Large intestine (tissue), 3 donors: ENCODE data around the gene ATP13A4. TPM values are rescaled to one million over a fixed set of nuclear protein-coding genes. Genes with fewer than 3 reads are reported as not detected.

ENCODE experiments used
- DNase-seq, 2 donors: peaks; one replicate each; pipeline versions ENCODE4 v3.0.0 to v3.0.0-alpha.2; 2013
- H3K27ac ChIP-seq: one replicate; pipeline ENCODE4 v1.5.1; 2013; ENCODE audit warnings: low read length
- H3K27me3 ChIP-seq: 2 replicates; pipeline ENCODE4 v1.6.1; 2013; ENCODE audit warnings: low read length; ENCODE audit not compliant: control insufficient read depth, insufficient read depth
- H3K36me3 ChIP-seq: 2 replicates; pipeline ENCODE4 v1.6.1; 2013; ENCODE audit warnings: low read length; ENCODE audit not compliant: control insufficient read depth, insufficient read depth
- H3K4me1 ChIP-seq: one replicate; pipeline ENCODE4 v1.6.1; 2013; ENCODE audit warnings: low read length; ENCODE audit not compliant: control insufficient read depth, insufficient read depth
- H3K4me3 ChIP-seq: one replicate; pipeline ENCODE4 v1.5.1; 2013; ENCODE audit warnings: low read length
- H3K9me3 ChIP-seq: one replicate; pipeline ENCODE4 v1.6.1; 2013; ENCODE audit warnings: mild to moderate bottlenecking, low read depth, low read length, moderate library complexity; ENCODE audit not compliant: control insufficient read depth
- WGBS: methylation state at CpG from one replicate; pipeline ENCODE4 v1.1.5; 2013; ENCODE audit warnings: low lambda C conversion rate; ENCODE audit not compliant: insufficient coverage; 5-methylcytosine and 5-hydroxymethylcytosine counted together
- polyA plus RNA-seq: library from polyadenylated mRNA; unstranded; fragments of 120-200 nt; gene quantifications from one replicate; pipeline ENCODE4 v1.2.1, GENCODE V29; 2013

The ATP13A4 gene
- polyA plus RNA-seq, 1 donor = 15.6 TPM

DNA sequence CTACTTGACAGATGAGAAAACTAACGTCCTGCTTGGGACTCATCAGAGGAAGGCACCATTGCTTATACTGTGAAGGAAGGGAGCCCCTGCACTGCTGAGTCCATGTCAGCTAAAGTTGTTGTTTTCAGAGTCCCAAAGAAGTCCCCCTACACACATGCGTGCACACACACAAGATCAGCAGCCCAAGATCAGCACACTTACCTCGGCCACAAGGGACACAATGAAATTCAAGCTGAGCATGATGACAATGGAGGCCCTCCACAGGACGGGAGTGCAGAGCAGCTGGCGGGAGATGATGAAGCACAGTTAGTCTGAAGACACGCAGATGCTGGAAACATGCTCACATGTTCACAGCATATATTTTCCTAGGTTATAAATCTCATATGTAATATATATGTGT lies 147.6 kb downstream of the ATP13A4 start:
- no peak overlapping the region for H3K27ac ChIP-seq
- H3K4me1 ChIP-seq = no peaks in the 10 kb centered on the region
- DNase-seq = no peak
- H3K9me3 ChIP-seq = no peaks in the 10 kb centered on the region
- H3K27me3 ChIP-seq = no peaks in the 10 kb centered on the region
- H3K4me3 ChIP-seq = no peak overlapping the region
- peaks cover 5% of the 10 kb centered on the region for H3K36me3 ChIP-seq
- WGBS = no CpG with 5 or more reads among the region's 6 CpGs

DNA sequence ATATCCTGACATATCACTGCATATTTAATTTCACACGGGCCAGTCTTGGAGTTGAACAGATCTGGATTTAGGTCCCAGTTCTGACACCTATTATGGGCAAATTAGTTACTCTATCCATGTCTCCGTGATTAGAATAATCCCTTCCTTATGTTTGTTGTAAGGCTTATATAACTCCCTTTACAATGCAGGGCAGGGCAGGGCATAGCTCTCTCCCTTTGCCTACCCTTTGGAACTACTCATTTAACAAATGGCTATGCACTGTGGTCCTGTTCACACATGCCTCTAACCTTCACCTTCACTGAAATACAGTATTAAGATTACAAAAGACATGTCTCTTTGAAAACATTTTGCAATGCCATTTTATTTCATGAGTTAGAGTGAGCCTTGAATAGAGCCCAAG lies 151.4 kb downstream of the ATP13A4 start:
- no peaks in the 10 kb centered on the region for H3K27me3 ChIP-seq
- H3K36me3 ChIP-seq = peaks cover 2% of the 10 kb centered on the region
- H3K4me1 ChIP-seq = no peaks in the 10 kb centered on the region
- H3K27ac ChIP-seq = no peak overlapping the region
- no peaks in the 10 kb centered on the region for H3K9me3 ChIP-seq
- DNase-seq = no peak
- H3K4me3 ChIP-seq = no peak overlapping the region
- no CpG with 5 or more reads among the region's 2 CpGs for WGBS

DNA sequence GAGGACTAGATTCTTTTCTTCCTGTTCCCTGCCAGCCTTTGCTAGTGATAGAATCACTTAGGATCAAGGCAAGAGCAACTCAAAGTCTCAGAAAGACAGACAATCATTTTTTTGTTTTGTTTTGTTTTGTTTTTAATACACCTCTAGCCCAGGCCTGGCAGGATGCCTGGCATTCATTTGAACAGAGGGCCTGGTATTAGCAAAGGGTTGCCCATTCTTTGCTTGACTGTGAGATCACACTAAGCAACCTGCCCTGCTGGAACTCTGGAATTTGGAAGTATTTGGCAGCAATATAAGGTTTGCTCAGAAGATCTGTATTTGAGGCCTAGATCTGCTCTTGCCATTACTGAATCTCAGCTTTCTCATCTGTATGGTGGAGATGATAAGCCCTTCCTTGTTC lies 154.4 kb downstream of the ATP13A4 start:
- no peak for DNase-seq
- Histone ChIP-seq H3K4me3 (no peak overlapping the region), H3K4me1 (no peaks in the 10 kb centered on the region), H3K9me3 (no peaks in the 10 kb centered on the region), H3K27me3 (no peaks in the 10 kb centered on the region), H3K27ac (no peak overlapping the region), H3K36me3 (no peaks in the 10 kb centered on the region)

DNA sequence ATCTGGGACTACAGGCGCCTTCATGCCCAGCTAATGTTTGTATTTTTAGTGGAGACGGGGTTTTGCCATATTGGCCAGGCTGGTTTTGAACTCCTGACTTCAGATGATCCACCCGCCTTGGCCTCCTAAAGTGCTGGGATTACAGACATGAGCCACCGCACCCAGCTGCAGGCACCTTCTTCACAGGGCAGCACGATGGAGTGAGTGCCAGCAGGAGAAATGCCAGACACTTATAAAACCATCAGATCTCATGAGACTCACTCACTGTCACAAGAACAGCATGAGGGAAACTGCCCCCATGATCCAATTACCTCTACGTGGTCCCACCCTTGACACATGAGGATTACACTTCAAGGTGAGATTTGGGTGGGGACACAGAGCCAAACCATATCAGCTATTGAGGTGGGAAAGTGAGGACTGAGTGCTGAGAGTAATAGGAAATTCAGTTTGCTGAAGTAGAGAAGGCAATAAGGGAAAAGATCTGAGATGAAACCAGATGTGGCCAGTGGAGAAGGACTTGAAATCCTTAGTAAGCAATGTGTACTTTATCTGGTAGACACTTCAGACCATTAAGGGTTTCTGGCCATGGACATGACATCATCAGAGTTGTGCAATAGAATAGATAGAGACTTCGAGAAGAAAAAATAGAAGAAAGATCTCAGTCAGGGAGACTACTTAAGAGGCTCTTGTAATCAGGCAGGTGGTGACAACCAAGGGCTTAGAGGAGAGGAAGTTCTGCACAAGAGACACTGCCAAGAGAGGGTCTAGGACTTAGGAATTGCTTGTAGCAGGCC lies 158.0 kb downstream of the ATP13A4 start:
- Histone ChIP-seq H3K27me3 (no peaks in the 10 kb centered on the region), H3K4me1 (no peaks in the 10 kb centered on the region), H3K9me3 (no peaks in the 10 kb centered on the region), H3K27ac (no peak overlapping the region), H3K36me3 (no peaks in the 10 kb centered on the region), H3K4me3 (no peak overlapping the region)
- WGBS = 17% methylated on average over 1 of the region's 7 CpGs
- peak; percentile 14 to 38 for DNase-seq

DNA sequence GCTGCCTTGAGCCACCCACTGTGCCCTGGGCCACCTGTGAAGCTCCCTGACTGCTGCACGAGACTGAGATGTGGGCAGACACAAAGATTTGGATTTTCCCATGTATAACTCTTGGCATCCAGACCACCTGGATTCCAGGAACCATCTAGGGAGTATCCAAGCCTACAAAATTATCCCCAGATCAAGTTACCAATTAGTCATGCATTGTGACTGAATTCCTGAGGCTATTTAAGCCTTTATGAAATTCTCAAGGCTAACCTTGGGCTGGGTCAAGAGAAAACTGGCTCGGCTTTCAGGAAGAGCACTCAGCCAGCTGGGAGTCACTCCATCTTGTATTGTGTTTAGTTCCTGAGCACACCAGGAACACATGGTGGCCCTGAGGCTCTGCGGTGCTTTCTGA lies 162.8 kb downstream of the ATP13A4 start:
- H3K9me3 ChIP-seq = no peaks in the 10 kb centered on the region
- DNase-seq = no peak
- H3K4me3 ChIP-seq = no peak overlapping the region
- no peaks in the 10 kb centered on the region for H3K4me1 ChIP-seq
- no peak overlapping the region for H3K27ac ChIP-seq
- no CpG with 5 or more reads among the region's 3 CpGs for WGBS
- no peaks in the 10 kb centered on the region for H3K27me3 ChIP-seq
- no peaks in the 10 kb centered on the region for H3K36me3 ChIP-seq

DNA sequence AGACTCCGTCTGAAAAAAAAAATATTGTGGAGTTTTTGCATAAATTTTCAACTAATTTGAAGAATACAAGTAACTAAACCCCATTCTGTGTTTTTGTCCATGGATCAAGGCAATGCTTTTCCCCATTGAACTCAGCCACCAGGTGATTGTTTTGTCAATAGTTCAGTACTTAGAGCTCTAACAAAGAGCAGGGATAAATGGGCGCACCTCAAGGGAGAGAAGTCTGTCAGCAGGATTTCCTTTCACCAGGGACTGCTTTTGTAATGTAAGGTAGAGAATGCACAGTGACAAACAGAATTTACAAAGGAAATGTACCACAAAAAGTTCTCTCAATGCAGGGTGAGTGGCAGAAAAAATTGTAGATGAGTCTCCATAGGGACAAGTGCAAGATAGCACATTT lies 165.4 kb downstream of the ATP13A4 start:
- no peak overlapping the region for H3K27ac ChIP-seq
- WGBS = no CpG with 5 or more reads among the region's 2 CpGs
- DNase-seq = no peak
- H3K27me3 ChIP-seq = no peaks in the 10 kb centered on the region
- H3K4me3 ChIP-seq = no peak overlapping the region
- no peaks in the 10 kb centered on the region for H3K36me3 ChIP-seq
- H3K9me3 ChIP-seq = no peaks in the 10 kb centered on the region
- H3K4me1 ChIP-seq = no peaks in the 10 kb centered on the region

DNA sequence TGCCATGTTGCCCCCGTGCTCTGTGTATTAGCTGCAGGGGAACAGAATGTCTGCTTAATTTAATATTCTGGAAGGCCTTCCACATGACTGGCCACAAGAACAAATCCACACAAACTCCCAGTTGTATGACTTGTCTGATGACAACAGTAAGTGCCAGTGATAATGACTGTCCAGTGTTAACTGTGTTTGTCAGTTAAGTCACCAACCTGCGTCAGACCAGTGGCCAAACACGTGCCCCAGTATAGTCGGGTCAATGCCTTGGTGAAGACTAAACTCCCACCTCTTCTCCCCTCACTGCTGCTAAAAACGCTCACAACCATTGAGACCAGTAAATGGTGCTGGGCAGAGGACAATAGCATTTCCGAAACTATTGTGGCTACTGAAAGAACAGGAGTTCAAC lies 166.3 kb downstream of the ATP13A4 start:
- Histone ChIP-seq H3K4me1 (no peaks in the 10 kb centered on the region), H3K36me3 (no peaks in the 10 kb centered on the region), H3K4me3 (no peak overlapping the region), H3K27ac (no peak overlapping the region), H3K27me3 (no peaks in the 10 kb centered on the region), H3K9me3 (no peaks in the 10 kb centered on the region)
- no peak for DNase-seq
- WGBS = 100% methylated on average over 1 of the region's 6 CpGs

DNA sequence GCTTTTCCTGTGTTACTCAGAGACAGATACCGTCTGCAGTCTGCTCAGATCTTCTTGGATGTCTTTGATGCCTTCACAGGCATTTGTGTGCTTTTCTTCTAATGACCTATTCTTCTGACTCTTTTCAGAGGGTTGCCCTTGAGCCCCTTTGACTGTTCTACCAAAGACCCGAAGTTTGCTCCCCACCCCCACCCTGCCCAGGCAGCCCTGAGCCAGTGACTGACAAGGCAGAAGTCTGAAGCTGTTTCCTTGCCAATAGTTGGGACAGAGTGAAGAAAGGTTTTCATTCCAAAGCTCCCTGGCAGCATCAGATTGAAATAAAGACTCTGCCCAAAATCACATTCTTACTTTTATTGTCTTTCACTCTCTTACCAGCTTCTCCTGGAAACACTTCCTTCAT lies 167.1 kb downstream of the ATP13A4 start:
- no CpG with 5 or more reads among the region's 2 CpGs for WGBS
- no peak overlapping the region for H3K27ac ChIP-seq
- H3K9me3 ChIP-seq = no peaks in the 10 kb centered on the region
- H3K4me1 ChIP-seq = no peaks in the 10 kb centered on the region
- no peak for DNase-seq
- no peaks in the 10 kb centered on the region for H3K27me3 ChIP-seq
- no peaks in the 10 kb centered on the region for H3K36me3 ChIP-seq
- H3K4me3 ChIP-seq = no peak overlapping the region

DNA sequence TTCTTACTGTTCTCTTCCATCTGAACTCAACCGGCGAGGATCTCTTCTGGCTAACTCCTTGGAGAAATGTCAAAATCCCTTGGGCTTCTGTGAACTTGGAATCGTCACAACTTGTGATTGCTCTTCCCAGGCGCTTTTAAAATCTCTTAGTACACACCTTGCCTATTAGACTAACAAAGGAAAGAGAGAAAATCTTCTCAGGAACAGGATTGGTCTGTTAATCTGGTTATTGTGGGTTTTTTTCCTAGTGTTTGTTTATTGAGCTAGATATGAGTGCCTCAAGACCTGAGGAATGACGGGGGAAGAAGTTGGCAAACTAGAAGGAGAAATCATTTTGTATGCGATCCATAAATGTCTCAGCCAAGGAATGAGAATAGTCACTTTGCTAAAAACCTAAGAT lies 176.0 kb downstream of the ATP13A4 start, which contains the start of gene ATP13A5:
ATP13A5 (minus strand) TSS at position 48 of the 400 bp plus-strand sequence; CDS start at position 20, 28 bp downstream.
- WGBS = 56% methylated on average over 2 of the region's 6 CpGs
- Histone ChIP-seq H3K4me1 (no peaks in the 10 kb centered on the region), H3K4me3 (no peak within 1 kb of the TSS), H3K27ac (no peak within 1 kb of the TSS), H3K36me3 (no peaks in the 10 kb centered on the region), H3K9me3 (no peaks in the 10 kb centered on the region), H3K27me3 (no peaks in the 10 kb centered on the region)
- no peak for DNase-seq

DNA sequence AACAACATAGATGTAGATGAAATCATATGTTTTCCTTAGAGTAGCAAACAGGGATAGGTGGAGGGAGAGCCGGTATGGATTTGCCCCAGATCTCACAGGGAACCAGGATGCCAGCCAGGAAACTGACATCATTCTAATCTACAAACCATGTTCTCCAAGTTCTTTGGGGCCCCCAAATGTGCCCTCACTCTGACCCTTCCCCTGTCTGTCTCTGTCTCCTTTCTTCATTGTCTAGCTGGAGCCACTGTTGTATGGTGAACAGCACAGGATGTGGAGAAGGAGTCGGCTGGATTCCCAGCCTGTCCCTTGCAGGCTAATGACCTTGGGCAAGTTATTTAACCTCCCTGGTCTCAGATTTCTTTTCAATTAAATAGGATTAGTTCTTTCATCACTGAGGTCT lies 177.1 kb downstream of the ATP13A4 start:
- Histone ChIP-seq H3K27me3 (no peaks in the 10 kb centered on the region), H3K4me3 (no peak overlapping the region), H3K4me1 (no peaks in the 10 kb centered on the region), H3K27ac (no peak overlapping the region), H3K9me3 (no peaks in the 10 kb centered on the region), H3K36me3 (no peaks in the 10 kb centered on the region)
- no peak for DNase-seq
- WGBS = no CpG with 5 or more reads among the region's 2 CpGs

DNA sequence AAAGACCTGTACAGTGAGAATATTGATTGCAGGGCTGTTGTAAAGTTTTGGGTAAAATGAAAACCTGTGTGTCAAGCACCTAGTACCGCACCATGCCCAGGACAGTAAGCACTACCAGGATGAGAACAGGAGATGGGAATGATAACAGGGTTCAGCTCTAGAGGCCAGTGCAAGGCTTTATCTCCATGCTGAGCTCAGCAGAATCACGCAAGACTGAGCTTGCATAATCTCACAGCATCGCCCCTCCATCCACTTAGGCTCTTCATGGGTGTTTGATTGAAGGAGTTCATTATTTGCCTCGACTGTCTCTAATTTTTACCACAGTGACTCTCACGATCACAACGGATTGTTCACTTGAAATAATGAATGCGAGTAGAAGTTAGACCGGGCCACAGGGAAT lies 179.1 kb downstream of the ATP13A4 start:
- no peaks in the 10 kb centered on the region for H3K4me1 ChIP-seq
- WGBS = 62% methylated on average over 3 of the region's 8 CpGs
- H3K4me3 ChIP-seq = no peak overlapping the region
- H3K27ac ChIP-seq = no peak overlapping the region
- H3K9me3 ChIP-seq = no peaks in the 10 kb centered on the region
- no peak for DNase-seq
- no peaks in the 10 kb centered on the region for H3K27me3 ChIP-seq
- H3K36me3 ChIP-seq = no peaks in the 10 kb centered on the region
